NCI-H510A (cell line): ENCODE results near the gene QRFP.

Source experiments
- DNase-seq: peaks from one replicate; lab custom pipeline; 2025; lab: John Stamatoyannopoulos, UW

QRFP gene

DNA sequence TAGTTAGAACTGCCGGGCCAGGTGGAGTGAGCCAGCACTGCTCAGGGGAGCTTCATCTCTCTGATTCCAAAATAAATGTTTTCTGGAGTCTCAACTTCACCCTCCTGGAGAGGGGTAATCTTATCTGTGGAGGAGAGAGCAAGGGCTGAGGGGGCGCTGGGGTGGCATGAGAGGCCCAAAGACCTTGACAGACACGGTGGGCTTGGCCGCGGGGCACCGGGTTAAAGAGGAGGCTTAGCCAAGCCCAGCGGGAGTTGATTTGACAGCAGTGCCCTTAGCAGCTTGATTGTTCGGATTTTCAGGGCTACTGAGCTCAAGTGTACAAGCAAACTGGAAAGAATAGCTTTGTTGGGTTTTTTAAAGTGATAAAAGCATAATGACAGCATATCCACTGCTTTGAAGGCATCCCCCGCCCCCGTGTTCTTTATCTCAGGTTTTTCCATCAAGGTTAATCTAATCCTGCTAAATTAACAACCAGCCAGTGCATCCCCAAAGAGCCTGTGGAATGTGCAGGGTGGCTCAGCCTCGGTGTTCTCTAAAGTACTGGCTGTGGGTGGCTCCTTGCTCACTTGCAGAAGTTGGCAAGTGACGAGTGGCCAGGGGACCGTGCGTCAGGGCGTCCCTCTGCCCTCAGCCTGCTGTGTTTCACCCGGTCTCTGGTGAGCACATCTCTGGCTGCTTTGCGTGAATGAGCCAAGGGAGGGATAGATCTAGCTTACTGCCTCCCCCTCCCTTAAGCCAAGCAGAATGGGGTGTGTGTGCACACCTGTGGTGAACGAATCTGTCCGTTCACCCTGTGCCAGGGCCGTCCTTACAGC lies 5.5 kb downstream of the QRFP start:
- no peak for DNase-seq

DNA sequence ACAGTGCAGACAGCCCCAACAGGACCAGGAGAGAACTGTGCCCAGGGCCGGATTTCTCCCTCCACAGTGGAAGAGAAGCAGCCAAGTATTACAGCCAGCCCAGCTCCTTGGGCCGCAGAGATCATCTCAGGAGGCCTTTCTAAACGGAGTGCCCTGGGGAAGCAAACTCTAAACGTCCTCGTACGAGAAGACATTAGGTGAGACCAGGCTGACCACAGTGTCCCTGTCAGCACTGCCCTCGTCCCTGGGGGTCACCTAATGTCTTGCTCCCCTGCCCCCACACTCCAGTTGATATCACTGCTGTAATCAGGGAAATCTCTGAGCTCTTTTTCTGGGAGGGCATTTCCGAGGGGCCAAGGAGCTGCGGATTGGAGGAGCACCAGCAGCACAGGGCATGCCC lies 6.5 kb downstream of the QRFP start:
- DNase-seq = no peak

DNA sequence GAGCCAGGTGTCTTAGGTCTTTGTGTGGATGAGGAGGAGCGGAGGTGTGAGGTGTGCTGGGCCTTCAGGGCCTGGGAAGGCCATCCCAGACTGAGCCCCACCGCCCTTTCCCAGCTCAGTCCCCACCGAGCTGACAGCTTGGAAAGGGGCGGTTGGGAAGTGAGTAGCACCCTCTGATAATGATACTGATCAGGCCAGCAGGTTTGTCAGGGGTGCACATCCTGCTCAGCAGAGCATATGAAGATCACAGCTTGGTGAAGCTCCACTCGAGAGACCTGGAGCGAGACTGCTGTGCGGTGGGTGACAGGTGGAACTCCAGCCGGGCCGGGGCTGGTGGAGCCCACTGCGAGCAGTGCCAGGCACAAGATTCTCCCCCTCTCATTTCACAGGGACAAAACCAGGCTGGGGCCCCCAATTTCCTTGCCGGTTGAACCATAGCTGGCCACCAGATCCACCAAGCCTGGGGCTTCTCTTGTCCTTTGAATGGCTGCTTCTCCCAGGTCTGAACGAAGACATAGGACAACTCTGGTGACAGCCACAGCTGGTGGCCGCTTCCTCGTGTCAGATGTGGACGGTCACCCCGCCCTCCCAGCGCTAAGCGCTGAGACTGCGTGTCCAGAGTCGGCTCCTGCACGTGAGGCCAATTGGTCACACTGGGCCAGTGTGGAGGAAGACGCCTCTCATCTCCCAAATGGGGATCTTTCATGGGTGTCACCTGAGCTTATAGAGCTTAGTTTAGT lies 8.3 kb downstream of the QRFP start:
- DNase-seq = no peak

DNA sequence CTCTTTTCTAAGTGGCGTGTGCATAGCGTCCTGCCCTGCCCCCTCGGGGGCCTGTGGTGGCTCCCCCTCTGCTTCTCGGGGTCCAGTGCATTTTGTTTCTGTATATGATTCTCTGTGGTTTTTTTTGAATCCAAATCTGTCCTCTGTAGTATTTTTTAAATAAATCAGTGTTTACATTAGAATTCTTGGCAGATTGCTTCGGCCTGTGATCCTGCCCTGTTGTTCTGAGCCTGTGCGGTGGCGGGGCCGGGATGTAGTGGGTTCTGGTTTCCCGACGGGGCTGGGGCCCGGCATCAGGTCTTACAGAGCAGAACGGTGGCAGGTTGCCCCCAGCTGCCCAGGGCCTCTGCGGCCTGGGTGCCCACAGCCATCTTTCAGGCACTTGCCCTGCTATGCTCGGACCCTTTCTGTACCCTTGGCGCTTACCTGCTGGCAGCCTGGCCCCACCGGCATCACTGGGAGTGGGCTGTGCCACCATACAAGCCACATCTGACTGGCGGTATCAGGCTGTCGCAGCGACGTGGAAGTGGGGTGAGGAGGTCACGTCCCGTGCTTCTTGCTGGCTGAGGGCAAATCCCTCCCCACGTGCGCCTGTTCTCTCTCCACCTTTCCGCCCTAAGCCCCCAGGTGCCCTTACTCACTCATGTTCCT lies 9.0 kb downstream of the QRFP start:
- DNase-seq = no peak

DNA sequence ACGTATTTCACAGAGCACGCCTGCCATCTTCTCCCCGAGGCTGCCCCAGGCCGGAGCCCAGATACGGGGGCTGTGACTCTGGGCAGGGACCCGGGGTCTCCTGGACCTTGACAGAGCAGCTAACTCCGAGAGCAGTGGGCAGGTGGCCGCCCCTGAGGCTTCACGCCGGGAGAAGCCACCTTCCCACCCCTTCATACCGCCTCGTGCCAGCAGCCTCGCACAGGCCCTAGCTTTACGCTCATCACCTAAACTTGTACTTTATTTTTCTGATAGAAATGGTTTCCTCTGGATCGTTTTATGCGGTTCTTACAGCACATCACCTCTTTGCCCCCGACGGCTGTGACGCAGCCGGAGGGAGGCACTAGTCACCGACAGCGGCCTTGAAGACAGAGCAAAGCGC lies 9.6 kb downstream of the QRFP start:
- DNase-seq = no peak

DNA sequence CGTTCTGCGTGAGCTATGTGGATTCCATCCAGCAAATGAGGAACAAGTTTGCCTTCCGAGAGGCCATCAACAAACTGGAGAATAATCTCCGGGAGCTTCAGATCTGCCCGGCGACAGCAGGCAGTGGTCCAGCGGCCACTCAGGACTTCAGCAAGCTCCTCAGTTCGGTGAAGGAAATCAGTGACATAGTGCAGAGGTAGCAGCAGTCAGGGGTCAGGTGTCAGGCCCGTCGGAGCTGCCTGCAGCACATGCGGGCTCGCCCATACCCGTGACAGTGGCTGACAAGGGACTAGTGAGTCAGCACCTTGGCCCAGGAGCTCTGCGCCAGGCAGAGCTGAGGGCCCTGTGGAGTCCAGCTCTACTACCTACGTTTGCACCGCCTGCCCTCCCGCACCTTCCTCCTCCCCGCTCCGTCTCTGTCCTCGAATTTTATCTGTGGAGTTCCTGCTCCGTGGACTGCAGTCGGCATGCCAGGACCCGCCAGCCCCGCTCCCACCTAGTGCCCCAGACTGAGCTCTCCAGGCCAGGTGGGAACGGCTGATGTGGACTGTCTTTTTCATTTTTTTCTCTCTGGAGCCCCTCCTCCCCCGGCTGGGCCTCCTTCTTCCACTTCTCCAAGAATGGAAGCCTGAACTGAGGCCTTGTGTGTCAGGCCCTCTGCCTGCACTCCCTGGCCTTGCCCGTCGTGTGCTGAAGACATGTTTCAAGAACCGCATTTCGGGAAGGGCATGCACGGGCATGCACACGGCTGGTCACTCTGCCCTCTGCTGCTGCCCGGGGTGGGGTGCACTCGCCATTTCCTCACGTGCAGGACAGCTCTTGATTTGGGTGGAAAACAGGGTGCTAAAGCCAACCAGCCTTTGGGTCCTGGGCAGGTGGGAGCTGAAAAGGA lies 10.9 kb downstream of the QRFP start:
- DNase-seq = no peak

DNA sequence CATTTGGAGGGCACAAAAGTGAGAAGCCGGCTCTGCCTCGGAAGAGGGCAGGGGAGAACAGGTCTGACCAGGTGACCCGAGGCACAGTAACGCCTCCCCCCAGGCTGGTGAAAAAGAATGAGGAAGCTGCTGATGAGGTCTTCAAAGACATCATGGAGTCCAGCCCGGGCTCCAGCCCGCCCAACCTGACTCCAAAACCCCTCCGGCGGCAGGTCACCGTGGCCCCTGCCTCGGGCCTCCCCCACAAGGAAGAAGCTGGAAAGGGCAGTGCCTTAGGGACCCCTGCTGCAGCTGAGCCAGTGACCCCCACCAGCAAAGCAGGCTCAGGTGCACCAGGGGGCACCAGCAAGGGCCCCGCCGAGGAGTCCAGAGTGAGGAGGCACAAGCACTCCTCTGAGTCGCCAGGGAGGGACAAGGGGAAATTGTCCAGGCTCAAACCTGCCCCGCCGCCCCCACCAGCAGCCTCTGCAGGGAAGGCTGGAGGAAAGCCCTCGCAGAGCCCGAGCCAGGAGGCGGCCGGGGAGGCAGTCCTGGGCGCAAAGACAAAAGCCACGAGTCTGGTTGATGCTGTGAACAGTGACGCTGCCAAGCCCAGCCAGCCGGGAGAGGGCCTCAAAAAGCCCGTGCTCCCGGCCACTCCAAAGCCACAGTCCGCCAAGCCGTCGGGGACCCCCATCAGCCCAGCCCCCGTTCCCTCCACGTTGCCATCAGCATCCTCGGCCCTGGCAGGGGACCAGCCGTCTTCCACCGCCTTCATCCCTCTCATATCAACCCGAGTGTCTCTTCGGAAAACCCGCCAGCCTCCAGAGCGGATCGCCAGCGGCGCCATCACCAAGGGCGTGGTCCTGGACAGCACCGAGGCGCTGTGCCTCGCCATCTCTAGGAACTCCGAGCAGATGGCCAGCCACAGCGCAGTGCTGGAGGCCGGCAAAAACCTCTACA lies 11.8 kb downstream of the QRFP start:
- no peak for DNase-seq

DNA sequence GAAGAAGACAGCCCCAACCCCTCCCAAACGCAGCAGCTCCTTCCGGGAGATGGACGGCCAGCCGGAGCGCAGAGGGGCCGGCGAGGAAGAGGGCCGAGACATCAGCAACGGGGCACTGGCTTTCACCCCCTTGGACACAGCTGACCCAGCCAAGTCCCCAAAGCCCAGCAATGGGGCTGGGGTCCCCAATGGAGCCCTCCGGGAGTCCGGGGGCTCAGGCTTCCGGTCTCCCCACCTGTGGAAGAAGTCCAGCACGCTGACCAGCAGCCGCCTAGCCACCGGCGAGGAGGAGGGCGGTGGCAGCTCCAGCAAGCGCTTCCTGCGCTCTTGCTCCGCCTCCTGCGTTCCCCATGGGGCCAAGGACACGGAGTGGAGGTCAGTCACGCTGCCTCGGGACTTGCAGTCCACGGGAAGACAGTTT lies 12.5 kb downstream of the QRFP start:
- DNase-seq = no peak

DNA sequence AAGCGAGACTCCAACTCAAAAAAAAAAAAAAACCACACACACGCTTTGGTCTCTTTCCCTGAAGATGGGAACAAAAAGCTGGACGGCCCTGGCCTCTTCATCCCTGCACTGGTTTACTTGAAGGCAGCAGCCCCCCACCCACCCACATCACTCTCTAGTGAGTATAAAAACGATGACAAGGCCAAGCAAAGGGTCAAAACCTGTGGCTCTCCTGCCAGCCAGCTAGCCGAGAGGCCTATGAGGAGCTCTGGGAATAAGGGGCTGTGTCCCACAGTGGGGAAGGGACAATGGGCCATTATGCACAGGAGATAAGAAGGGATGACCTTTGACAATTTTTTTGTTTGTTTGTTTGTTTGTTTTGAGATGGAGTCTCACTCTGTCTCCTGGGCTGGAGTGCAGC lies 13.1 kb downstream of the QRFP start:
- no peak for DNase-seq

DNA sequence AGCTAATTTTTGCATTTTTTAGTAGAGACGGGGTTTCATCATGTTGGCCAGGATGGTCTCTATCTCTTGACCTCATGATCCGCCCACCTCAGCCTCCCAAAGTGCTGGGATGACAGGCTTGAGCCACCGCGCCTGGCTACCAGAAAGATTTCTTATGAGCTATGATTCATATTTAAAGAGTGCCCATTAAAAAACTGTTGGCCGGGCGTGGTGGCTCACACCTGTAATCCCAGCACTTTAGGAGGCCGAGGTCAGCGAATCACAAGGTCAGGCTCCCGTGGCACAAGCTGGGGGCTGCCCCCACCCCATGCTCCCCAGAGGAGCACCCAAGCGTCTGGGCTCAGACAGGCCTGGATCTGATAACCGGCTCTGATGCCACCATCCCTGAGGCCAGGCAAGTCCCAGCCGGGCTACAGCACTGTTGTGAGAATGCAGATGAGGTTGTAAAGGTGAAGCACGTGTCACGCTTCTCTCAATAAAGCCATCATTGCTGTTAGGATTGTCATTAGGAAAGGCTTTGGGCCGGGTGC lies 13.9 kb downstream of the QRFP start:
- DNase-seq = no peak

DNA sequence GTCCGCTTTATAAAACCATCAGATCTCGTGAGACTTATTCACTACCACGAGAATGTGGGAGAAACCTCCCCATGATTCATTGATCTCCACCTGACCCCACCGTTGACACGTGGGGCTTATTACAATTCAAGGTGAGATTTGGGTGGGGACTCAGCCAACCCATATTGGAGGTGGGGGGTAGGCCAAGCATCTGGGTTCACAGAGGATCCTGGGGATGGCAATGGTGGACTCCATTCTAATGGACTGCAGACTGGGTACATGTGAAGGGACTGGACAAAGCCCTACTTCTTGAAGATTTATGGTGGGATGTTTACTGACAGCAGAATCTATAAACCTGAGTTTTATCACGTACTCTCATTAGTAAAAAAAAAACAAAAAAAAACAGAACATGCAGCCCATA lies 15.1 kb downstream of the QRFP start:
- no peak for DNase-seq

DNA sequence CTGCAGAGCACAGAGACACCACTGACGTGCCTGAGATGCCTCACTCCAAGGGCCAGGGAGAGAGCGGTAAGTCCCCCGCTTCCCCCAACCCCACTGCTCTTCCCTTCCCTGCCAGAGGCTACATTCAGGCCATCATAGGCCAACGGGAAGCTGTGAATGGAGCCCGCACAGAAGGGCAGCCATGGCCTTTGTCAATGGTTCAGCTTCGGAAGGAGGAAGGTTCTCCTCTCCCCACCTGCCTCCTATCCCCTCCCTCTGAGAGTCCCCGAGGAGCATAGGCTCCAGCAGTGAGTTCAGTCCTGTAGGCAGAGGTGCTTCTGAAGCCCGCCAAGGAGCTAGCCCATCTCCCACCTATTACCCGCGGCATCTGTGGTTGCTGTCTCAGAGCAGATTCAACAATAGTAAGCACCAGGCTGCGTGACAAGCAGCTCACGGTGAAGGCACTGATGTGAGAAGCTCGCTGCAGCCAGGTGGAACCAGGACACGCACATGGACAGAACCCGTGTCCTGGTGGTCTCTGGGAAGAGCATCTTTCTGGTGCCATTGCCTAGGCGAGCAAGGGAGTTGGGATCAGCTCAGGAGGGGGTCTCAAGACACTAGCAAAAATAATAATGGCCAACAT lies 15.9 kb downstream of the QRFP start:
- DNase-seq = no peak

DNA sequence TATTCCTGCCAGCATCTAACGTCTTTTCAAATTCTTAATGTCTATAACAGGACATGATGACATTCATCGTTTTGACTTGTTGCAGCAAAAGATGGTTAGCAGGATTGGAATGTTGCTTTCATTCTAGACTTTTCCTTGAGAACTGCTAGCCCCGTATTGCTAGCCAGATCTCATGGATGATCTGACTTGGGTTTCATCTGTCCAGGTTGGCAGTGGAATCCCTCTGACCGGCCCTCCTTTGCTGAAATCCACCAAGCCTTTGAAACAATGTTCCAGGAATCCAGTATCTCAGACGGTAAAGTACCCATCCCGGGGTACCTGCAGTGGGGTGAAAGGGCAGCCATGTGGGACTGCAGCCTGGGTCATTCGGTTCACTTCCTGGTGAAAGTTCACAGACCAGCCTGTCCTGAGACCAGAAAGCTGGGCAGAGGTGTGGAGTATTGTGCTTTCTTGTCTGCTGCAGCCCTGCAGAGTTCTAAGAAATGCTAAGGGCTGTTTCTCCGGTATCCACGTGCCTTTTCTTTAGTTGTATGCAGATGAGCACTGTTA lies 16.7 kb downstream of the QRFP start:
- DNase-seq = no peak

DNA sequence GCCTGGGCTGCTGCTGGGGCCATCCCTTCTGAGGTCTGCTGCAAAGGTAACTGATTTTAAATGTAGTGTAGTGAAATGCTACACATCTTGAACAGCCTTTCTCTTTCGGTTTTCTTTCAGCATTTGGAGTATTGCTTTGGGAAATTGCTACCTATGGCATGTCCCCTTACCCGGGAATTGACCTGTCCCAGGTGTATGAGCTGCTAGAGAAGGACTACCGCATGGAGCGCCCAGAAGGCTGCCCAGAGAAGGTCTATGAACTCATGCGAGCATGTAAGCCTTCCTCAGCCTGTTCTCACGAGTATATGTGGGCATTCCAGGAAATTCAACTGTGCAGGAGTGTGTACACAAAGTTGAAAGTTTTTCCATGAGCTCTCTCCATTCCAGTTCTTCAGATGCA lies 18.3 kb downstream of the QRFP start:
- no peak for DNase-seq

DNA sequence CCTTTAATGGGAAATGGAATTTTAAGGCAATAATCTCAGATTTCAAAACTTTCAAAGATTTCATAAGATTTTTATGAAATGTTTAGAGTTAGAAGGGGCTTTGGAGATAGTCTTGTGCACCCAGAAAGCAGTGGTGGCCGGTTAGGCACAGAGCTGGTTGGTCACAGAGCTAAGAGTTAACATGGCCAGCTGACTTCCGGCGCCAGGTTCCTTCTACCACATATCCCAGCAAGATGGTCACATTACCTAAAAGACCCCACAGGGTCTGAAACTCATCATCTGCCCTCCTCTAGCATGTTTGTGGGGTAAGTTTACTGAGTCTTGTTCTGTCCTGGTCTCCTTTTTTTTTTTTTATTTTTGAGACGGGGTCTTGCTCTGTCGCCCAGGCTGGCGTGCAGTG lies 19.3 kb downstream of the QRFP start:
- no peak for DNase-seq

DNA sequence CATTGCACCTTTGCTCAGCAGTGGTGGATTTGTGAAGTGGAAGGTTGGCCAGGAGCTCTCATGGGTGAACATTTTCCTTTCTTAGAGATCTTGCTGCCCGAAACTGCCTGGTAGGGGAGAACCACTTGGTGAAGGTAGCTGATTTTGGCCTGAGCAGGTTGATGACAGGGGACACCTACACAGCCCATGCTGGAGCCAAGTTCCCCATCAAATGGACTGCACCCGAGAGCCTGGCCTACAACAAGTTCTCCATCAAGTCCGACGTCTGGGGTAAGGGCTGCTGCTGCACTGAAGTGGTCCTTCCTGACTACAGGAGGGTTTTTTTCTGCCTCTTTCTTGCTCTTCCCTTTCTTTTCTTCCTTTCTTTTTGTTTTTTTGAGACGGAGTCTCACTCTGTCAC lies 21.8 kb downstream of the QRFP start:
- no peak for DNase-seq

DNA sequence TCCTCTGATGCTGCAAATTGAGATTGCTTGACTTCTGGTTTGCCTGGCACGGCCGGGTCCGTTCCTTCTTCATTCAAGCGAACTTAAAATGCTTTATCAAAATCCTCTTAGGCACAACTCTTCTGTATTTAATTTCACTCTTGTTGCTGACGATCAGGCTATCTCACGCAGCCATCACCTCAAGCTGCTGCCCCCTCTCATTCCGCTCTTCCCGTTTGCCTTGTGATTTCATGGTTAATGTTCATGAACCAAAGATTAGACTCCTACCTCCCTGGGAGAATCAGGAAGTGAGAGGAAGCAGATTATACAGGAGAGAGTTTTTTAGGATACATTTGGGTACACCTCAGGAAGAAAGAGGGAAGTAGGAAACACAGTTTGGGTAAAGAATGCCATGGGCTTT lies 22.6 kb downstream of the QRFP start:
- DNase-seq = no peak

DNA sequence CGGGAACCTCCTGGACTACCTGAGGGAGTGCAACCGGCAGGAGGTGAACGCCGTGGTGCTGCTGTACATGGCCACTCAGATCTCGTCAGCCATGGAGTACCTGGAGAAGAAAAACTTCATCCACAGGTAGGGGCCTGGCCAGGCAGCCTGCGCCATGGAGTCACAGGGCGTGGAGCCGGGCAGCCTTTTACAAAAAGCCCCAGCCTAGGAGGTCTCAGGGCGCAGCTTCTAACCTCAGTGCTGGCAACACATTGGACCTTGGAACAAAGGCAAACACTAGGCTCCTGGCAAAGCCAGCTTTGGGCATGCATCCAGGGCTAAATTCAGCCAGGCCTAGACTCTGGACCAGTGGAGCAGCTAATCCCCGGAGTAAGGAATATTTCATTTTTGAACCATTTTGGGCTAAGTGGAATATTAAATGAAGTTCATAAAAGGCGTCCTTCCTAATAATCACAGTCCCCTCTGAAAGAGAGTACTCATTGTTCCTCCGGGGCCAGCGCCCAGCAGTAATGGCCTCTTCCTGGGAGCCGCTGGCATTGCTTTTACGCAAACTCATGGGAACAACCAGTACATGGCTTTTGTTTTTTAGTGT lies 23.6 kb downstream of the QRFP start:
- DNase-seq = no peak

DNA sequence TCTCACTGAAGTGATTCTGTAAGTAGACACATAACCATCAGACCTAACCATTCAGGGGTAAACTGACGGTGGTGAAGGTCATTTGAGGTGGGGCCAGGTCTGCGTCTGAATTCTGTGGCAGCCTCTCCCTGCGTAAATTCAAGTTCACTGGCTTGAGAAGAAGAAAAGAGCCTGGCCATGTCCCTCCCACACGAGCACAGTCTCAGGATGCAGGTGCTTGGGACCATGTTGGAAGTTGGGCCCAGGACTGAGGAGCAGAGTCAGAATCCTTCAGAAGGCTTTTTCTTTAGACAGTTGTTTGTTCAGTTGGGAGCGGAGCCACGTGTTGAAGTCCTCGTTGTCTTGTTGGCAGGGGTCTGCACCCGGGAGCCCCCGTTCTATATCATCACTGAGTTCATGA lies 24.1 kb downstream of the QRFP start:
- DNase-seq = no peak

DNA sequence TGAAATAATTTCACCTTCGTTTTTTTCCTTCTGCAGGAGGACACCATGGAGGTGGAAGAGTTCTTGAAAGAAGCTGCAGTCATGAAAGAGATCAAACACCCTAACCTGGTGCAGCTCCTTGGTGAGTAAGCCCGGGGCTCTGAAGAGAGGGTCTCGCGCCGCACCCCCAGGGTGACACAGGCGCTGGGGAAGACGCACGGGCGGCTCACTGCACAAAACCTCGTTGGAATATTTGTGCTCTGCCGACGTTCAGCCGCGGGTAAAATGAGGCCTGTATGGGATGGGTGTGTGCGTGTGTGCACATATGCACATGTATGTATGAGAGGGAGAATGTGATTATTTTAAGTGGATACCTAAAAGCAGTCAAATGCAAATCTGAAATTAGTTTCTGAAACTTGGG lies 24.5 kb downstream of the QRFP start:
- DNase-seq = no peak
